HG03565 (cell line): ENCODE data around the gene ROPN1.
"Not testable (repeated sequence)": the region's sequence is repeated elsewhere in the genome, so short reads cannot be mapped to it uniquely, and the experiment has no call there.

ENCODE experiments used
- ATAC-seq: cut with Tn5 transposase; IDR thresholded peaks from one replicate; pipeline ENCODE4 v1.9.1; 2021; ENCODE audit warnings: mild to moderate bottlenecking, moderate library complexity; ENCODE audit not compliant: unreplicated experiment

The ROPN1 gene

GRCh38 chr3:123991730-123992588 is at the start of gene ROPN1:
ROPN1 (minus strand) TSS chr3:123992124; CDS start chr3:123980481, 11,643 bp downstream.
- not testable (repeated sequence) for ATAC-seq

DNA sequence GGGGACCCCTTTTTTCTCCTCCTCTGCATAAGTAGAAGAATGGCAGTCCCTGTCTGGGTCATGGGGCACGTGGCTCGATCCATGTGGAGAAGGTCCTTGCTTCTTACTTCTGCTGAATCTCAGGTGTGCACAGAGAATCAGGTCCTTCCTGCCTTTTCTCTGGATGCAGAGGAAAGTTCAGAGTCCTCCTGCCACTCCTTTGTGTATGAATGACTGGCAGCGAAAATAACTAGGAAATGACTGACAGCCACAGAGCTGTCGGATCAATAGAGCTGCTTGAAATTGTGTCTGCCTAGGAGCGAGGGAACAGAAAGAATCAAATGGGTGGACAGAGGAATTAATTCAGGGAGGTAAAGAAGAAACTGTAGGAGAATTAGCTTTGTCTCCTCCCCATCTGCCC is 49.6 kb upstream of the ROPN1 start:
- no peak for ATAC-seq

GRCh38 chr3:124037326-124037725 is 45.4 kb upstream of the ROPN1 start:
- no peak for ATAC-seq

- not testable (repeated sequence) for ATAC-seq
Measured at GRCh38 chr3:124036214-124036613, 44.3 kb upstream of the ROPN1 start.

- no peak for ATAC-seq
Measured at GRCh38 chr3:124035463-124036121, 43.7 kb upstream of the ROPN1 start.

DNA sequence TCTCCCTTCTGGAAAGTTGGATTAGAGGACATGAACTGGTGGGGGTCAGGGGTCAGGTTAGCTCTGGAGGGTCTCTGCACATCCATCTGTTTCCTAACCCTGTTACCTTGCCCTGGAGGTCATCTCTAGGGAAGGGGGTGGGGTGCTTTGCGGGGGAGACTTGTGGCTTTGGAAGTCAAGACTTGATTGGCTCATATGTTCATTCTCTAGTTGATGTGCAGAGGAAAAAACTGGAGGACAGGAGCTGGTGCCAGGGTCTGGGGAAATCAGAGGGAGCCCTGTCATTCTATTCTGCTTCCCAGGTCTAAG is 42.9 kb upstream of the ROPN1 start:
- ATAC-seq = no peak

GRCh38 chr3:124034016-124034843 is 42.3 kb upstream of the ROPN1 start:
- no peak for ATAC-seq

GRCh38 chr3:124033360-124034015 is 41.6 kb upstream of the ROPN1 start, which contains the start of gene KALRN:
KALRN (plus strand) TSS chr3:124033369.
- ATAC-seq = no peak

DNA sequence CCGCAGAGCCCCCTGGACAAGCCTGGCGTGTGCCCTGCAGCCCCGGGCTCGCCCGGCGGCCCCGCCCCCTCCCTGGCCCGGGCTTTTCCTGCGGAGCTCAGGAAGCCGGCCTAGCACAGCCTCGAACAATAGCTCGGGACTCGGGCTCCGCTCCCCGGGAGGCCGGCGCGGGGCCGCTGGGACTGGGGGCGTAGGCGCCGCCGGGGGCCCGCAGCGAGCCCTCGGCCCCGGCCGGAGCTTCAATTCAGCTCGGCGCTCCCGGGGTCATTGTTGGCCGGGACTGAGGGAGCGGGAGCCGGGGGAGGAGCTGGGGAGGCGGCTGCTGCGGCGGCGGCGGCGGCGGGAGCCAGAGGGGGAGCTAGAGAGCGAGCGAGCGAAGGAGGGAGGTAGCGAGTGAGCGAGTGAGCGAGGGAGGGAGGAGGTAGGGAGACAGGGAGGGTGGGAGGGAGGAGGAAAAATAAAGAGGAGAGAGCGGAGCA is 41.0 kb upstream of the ROPN1 start:
- ATAC-seq = no peak

DNA sequence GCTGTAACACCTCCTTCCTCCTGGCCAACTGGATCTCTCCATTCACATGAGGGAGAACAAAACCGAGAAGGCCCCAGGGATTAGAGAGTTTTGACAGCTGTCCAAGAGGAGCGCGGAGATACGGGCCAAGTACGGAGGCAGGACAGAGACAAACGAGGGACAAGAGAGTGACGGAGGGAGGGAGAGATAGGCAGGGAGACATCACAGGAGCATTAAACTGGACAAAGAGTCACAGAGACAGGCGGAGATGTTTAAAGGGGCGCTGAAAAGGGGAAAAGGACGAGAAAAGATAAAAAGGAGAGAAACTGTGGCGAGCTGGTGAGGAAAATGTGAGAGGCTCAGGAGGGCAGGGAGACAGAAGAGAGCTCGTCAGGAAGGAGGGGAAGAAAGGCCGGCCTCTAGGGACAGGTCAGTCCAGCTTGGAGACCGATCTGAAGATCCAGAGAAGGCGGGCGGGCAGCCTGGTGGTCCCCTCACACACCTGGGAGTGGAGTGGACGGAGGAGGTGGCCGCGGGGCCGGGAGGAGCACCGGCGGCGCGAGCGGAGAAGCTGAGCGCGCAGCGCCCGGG is 40.5 kb upstream of the ROPN1 start:
- no peak for ATAC-seq

- no peak for ATAC-seq
Measured at GRCh38 chr3:124026516-124026915, 34.6 kb upstream of the ROPN1 start.

GRCh38 chr3:124023531-124023930 is 31.6 kb upstream of the ROPN1 start:
- not testable (repeated sequence) for ATAC-seq

DNA sequence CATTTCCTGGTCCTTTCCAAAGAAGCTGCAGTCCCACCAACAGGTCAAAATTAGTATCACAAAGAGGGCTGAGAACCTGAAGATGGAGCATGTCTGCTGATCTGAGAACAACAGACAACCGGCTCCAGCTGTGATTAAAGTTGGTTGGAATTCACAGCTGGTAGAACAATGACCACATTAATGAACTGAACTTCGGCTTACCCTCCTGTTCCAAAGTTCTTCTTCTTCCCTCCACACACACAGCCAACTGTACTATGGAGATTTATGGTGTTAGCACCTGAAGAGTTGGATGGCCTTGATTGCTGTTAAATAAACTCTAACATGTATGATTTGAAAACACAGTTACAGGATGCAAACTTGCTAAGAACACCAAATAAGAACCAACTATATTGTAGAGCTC is 27.4 kb upstream of the ROPN1 start:
- ATAC-seq = no peak

GRCh38 chr3:124017502-124017901 is 25.6 kb upstream of the ROPN1 start:
- ATAC-seq = not testable (repeated sequence)

GRCh38 chr3:124016483-124016882 is 24.6 kb upstream of the ROPN1 start:
- ATAC-seq = not testable (repeated sequence)

GRCh38 chr3:124014366-124014942 is 22.5 kb upstream of the ROPN1 start:
- ATAC-seq = no peak

DNA sequence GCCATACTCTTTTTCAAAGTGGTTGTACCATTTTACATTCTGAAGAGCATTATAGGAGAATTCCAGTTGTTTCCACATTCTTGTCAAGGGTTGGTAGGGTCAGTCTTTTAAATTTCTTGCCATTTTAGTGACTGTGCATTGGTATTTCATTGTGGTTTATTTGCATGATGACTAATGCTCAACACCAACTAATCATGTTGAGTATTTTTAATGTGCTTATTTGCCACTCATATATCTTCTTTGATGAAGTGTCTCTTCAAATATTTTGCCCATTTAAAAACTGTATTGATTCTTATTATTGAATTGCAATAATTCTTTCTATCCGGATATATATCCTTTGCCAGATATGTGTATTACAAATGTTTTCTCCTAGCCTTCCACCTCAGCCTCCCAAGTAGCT is 16.4 kb upstream of the ROPN1 start:
- not testable (repeated sequence) for ATAC-seq

GRCh38 chr3:124007186-124007585 is 15.3 kb upstream of the ROPN1 start:
- ATAC-seq = no peak

DNA sequence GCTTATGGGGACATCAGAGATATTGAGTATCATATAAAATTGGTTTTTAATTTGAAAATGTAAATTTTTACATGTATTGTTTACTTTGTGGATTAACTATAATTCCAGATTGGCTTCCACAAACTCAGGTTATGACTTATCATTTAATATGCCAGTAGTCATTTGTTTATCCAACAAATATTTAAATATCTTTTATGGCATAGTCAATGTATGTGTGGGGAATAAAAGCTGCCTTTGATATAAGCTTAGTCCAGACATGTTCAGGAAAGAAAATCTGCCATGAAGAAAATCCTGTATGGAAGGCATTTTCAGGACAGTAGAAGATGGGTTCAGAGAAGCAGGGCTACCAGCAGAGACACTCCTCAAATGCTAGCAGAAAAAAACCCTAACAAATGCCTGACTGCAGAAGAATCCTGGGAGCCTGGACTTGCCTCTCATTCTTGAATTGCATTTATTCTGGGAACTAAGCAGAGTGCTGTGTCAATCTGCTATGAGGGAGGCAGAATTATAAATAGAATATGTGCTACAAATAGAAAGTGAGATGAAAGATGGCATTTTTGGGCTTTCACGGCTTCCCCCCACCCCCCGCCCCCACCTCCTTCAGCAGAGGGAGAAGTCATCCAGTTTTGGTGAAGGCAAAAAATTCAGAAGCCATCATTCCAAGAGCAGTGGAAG is 10.6 kb upstream of the ROPN1 start:
- ATAC-seq = not testable (repeated sequence)
